HepG2 (cell line): ENCODE results near the gene HDAC10. TPM values are rescaled to one million over a fixed set of nuclear protein-coding genes. Genes with fewer than 3 reads are reported as not detected.

Experiments
- FOXA1 ChIP-seq, 2 experiments: fragments of 450-650 bp in 1 of 2; sonication (generic) in 1 of 2; formaldehyde crosslinking in 1 of 2; IDR thresholded peaks; 2 replicates each; pipeline versions ENCODE4 v1.4.0 to v1.6.1; 2016 to 2020; ENCODE audit warnings: missing genetic modification reagents in 1 of 2
- HNF1A ChIP-seq, 2 experiments: sonication (generic) in 1 of 2; formaldehyde crosslinking in 1 of 2; IDR thresholded peaks; 2 replicates each; pipeline versions ENCODE4 v1.4.0 to v1.6.1; 2016 to 2020; ENCODE audit warnings: borderline replicate concordance in 1 of 2, low read depth in 1 of 2, mild to moderate bottlenecking in 1 of 2, missing genetic modification reagents in 1 of 2
- MLX ChIP-seq: IDR thresholded peaks from 2 replicates; pipeline ENCODE4 v1.6.1; 2016
- PHF21A ChIP-seq: sonication (generic); formaldehyde crosslinking; IDR thresholded peaks from 2 replicates; pipeline ENCODE4 v1.5.0; 2020; ENCODE audit warnings: mild to moderate bottlenecking, missing genetic modification reagents
- SRSF4 ChIP-seq: fragments of 200-400 bp; formaldehyde crosslinking; IDR thresholded peaks from one replicate; pipeline ENCODE4 v1.6.1; 2018; ENCODE audit warnings: mild to moderate bottlenecking, low read depth, low read length, moderate library complexity; ENCODE audit not compliant: poor library complexity, severe bottlenecking
- TAF1 ChIP-seq: sonication (generic); formaldehyde crosslinking; IDR thresholded peaks from 2 replicates; pipeline ENCODE4 v1.4.0; 2020; ENCODE audit warnings: missing genetic modification reagents
- polyA plus RNA-seq, 8 experiments: library from polyadenylated mRNA; depleted of rRNA in 3 of 8; stranded (reverse) in 7 of 8; unstranded in 1 of 8; fragments of >200 nt; fragmentation: Illumina TruSeq in 4 of 8; extraction: Trizol in 4 of 8; gene quantifications; 2 replicates each; pipeline versions ENCODE4 v1.2.1 to v1.2.3, GENCODE V29; 2011 to 2016; ENCODE audit warnings: low read depth in 4 of 8, missing spikeins in 1 of 8, mixed read lengths in 1 of 8; ENCODE audit not compliant: insufficient read depth in 1 of 8
- total RNA-seq, 5 experiments: library from RNA; depleted of rRNA; stranded (reverse); fragments of >200 nt; fragmentation: Illumina TruSeq; extraction: Trizol; gene quantifications; 2 replicates each; pipeline ENCODE4 v1.2.3, GENCODE V29; 2016; ENCODE audit warnings: low read depth in 1 of 5
- TF ChIP-seq, protein P1 (sequence below): sonication (generic); formaldehyde crosslinking; IDR thresholded peaks from 2 replicates; pipeline ENCODE4 v1.4.0; 2020; ENCODE audit warnings: missing genetic modification reagents, mild to moderate bottlenecking, borderline replicate concordance

Gene HDAC10
- total and polyA plus RNA-seq, 2 of the 13 experiments (the other 11 are each of a cell fraction or from before 2014, with no cell fraction given) = 13.9 to 14.9 TPM

- TF ChIP-seq HNF1A (IDR thresholded peaks at IDR 0.05; ENCODE audit: low read depth) (no peak), HNF1A (CRISPR knock-in tag; IDR thresholded peaks at IDR 0.05; ENCODE audit: borderline replicate concordance) (no peak), FOXA1 (IDR thresholded peaks at IDR 0.05) (no peak), FOXA1 (CRISPR knock-in tag; IDR thresholded peaks at IDR 0.05) (peak; percentile 54; the same call in 1 of the 2 replicates), TAF1 (CRISPR knock-in tag) (0 out of 2 replicates have a peak, but pooled peaks have one; percentile 23), MLX (CRISPR knock-in tag) (no peak), PHF21A (CRISPR knock-in tag) (0 out of 2 replicates have a peak, but pooled peaks have one; percentile 1), SRSF4 (no peak)
- TF ChIP-seq, protein P1, sequence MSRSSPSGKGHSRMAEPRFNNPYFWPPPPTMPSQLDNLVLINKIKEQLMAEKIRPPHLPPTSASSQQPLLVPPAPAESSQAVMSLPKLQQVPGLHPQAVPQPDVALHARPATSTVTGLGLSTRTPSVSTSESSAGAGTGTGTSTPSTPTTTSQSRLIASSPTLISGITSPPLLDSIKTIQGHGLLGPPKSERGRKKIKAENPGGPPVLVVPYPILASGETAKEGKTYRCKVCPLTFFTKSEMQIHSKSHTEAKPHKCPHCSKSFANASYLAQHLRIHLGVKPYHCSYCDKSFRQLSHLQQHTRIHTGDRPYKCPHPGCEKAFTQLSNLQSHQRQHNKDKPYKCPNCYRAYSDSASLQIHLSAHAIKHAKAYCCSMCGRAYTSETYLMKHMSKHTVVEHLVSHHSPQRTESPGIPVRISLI = peak; percentile 20; the same call in 1 of the 2 replicates
Observed at GRCh38 chr22:50298266-50298637, 47.2 kb upstream of the HDAC10 start (continued).
